NCI-H1092 (cell line): ENCODE data around the gene CD300LD.

Experiments
- DNase-seq: peaks from one replicate; lab custom pipeline; 2025; lab: John Stamatoyannopoulos, UW

The CD300LD gene

GRCh38 chr17:74543891-74544760, 48.0 kb downstream of the CD300LD start:
- DNase-seq: no peak

- no peak for DNase-seq
These were observed 48.7 kb downstream of the CD300LD start for GRCh38 chr17:74543406-74543805.

GRCh38 chr17:74542727-74543383, 49.2 kb downstream of the CD300LD start:
- no peak for DNase-seq

- DNase-seq: no peak
These were observed 49.9 kb downstream of the CD300LD start for GRCh38 chr17:74542166-74542565.

GRCh38 chr17:74541176-74542111, 50.6 kb downstream of the CD300LD start:
- DNase-seq: no peak

GRCh38 chr17:74539281-74539820, 52.7 kb downstream of the CD300LD start:
- DNase-seq: no peak

- DNase-seq: no peak
These were observed 55.2 kb downstream of the CD300LD start for GRCh38 chr17:74536890-74537289.

GRCh38 chr17:74532115-74532514, 60.0 kb downstream of the CD300LD start:
- DNase-seq: no peak

GRCh38 chr17:74531231-74531761, 60.8 kb downstream of the CD300LD start, which contains the start of gene CD300LB:
Gene CD300LB (minus strand): TSS chr17:74531475. CDS start chr17:74531350, 125 bp downstream.
- DNase-seq: no peak

- no peak for DNase-seq
These were observed 61.3 kb downstream of the CD300LD start for GRCh38 chr17:74530831-74531150.
